ENCODE measurements around the gene GYPC.

GYPC gene

DNA sequence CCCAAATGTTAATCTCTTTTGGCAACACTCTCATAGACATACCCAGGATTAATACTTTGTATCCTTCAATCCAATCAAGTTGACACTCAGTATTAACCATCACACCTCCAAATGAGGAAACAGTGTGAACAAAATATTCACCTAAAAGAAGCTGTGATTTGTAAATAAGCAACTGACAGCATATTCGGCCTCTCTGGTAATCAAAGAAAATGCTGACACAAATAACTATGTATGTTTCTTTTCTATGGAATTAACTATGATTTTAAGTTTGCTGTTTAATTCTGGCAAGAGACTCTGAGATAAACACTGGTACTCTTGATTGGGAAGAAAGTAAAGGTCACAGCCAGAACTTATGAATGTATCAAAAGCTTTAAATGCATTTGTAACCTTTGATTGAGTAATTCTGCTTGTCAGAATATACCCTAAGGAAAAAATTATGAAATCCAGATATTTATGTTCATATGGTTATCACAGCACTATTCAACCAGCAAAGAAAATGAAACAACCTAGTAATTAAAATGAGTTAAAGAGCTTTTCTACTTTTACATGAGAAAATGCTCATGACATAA is 3.6 kb upstream of the GYPC start:
- no peak for DNase-seq

DNA sequence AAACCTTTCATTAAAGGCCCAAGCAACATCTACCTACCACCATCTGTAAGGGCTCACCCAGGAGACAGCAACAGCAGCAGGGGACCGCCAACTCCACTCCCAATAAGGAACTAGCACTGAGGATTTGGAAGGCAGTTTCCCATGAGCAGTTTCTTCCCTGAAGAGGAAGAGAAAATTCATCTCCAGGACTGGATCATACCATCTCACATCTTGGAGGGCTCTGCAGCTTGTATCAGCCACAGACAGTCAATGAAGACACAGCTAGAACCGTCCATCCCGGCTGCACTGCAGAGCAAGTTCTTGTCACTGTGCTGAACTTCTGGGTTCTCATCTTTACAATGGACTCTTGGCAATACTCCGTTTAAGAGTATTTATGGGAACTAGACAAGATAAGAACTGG is 2.8 kb upstream of the GYPC start:
- DNase-seq: no peak

DNA sequence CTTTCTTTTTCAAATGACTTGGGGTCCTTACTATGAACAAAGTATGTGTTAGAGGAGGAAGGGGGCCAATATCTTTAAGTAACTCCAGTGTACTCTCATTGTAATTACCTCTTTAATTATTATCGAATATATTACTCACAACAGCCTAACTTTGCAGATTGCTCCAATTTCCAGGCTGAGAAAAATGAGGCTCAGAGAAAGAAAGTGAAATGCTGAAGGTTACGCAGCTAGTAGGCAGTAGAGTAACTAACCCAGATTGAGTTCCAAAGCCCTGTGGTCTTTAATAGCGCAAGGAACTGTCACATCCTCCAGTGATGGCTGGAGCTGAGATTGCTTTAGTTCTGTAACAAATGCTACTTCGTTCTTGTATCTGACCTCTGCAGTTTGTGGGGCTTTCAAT is 2.2 kb upstream of the GYPC start:
- DNase-seq: no peak

DNA sequence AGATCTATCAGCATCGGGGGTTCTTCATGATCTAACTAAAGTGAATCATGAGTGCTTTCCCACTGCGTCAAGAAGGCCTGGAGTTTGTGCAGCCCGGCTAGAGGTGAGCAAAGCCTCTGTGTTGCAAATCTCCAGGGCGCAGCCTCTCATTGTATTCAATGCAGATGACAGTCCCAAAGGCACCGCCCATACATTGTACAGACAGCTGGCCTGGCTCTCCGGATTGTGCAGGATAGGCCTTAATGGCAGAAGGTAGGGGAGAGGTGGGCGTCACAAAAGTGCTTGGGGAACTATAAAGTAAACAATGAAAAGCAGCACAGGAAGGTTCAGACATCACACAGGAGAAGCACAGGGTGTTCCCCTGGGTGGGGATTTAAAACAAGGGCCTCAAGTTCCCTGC is 907 bp upstream of the GYPC start:
- DNase-seq: no peak

DNA sequence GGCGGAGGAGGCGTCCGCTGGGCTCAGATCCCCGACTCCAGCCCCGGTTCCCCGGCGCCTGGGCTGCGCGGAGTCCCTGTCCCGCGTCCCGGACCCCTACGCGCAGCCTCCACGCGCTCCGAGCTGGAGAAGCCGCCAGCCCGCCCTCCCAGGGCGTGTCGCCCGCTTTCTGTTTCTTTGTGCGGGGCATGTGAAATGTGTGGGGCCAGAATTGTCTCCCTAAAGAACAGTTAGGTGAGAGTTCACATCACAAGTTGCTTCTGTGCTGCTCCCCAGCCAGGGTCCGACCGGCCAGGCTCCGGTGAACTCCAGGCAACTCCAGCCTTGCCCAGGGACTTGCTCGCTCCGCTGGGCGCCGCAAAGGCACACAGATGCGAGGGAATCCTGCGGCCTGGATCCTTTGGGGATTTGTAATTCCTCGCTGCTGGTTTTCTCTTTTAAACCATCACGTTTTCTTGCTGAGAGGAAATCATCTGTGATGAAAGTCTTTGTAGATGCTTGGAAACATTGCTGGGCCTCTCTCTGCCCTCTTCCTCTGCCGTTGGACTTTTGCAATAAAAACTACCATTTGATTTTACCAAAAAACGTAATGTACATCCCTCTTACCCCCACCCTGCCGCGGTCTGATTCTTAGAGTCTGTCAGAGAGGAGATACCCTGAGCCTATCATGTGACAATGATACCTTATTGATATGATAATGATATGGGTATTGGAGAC is 631 bp downstream of the GYPC start:
- DNase-seq: no peak

DNA sequence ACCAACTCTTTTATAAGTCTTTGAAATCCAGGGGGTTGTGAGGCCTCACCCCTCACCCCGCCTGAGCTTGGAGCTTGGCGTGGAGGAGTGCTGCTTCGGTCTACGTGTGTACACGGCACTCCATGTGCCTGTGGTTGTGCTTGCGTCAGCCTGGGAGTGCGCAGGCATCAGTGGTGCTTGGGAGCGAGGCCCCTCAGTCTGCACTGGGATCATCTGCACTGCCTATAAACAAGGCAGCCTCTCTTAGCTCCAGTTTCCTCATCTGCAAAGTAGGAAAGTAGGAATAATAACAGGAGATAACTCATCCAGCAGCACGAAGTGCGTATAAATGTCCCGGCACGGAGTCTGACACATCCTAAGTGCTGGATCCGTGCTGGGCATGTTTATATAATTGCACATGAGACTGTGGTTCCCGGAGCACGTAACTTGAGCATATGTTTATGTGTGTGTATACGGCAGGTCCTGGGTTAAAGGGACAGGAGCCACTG is 1.2 kb downstream of the GYPC start:
- DNase-seq: peak; percentile 10

DNA sequence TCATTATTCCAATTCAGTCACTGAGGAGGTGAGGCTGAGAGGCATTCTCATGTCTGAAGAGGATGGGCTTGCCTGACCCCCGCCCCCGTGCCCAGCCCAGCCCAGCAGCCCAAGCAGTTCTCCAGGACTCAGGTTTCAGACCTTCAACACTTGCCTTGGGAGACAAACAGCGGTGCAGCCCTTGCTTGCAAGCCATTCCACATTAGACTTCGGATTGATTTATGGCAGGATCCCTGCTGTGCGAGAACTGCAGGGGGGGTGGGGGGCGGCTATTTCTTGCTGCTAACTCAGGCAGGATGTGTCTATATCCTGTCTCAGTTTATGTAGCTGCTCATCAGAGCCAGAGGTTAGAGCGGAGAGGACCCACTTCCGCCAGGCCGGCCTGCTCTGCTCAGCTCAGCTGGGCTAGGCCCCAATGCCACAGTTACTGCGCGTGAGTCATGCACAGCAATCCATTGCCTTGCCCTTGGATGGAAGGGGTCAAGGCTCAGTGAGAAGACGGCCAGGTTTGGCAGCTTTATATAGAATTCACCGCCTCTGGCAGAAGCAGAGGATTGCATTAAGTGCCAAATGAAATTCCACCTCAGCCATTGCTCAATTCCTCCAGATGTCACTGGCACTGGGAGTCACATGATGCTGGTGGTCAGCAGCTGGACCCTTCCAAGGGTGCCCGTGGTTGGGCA is 1.8 kb downstream of the GYPC start:
- DNase-seq: no peak

DNA sequence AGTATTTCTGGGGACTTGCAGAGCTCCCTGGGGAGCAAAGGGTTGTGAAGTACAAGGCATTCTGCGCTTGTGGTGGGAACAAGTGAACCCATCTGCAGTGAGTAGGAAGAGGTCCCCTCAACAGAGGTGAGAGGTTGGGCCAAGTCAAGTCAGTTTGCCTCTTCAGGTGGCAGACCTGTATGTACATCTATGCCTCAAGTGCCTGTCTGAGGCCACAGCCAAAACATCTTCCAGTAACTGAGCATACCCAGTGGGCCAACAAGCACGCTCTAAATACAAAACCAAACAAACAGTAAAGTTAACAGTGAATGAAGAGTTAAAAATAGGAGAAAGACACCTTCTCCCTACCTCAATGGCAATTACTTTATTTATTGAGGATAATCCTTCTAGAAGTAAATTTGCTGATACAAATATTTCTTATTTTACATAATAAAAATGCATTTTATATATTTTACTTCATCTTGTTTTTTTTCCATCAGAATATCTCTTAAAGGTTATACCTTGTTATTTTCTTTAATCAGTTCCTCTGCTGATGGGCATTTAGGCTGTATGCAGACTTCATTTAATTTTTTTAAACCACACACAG is 2.5 kb downstream of the GYPC start:
- DNase-seq: no peak

DNA sequence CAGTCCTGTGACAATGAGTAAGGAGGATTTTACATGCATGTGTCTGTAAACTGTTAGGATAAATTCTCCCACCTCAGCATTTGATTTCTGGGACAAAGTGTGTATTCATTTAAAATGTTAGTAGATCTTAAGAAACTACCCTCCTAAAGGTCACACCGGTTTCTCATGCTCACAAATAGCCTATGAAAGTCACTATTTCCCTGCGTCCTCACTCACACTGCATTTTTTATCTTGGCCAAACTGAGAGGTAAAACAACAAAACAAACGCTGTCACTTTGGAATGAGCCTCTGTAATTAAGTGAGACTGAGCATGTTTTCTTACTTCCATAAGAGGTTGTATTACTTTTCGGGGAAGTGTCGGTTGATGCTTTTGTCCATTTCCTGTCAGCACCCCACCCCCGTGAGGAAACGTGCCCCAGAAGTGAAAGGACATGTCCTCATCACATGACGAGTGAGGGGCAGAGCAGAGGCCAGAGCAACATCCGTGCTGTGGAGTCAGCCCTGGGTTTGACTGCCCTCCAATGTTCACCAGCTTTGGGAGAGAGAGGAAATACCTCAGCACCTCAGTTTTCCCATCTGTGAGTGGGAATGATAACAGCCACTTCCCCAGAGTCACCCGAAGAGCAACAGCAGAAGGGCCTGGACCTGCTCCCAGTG is 3.1 kb downstream of the GYPC start:
- no peak for DNase-seq

DNA sequence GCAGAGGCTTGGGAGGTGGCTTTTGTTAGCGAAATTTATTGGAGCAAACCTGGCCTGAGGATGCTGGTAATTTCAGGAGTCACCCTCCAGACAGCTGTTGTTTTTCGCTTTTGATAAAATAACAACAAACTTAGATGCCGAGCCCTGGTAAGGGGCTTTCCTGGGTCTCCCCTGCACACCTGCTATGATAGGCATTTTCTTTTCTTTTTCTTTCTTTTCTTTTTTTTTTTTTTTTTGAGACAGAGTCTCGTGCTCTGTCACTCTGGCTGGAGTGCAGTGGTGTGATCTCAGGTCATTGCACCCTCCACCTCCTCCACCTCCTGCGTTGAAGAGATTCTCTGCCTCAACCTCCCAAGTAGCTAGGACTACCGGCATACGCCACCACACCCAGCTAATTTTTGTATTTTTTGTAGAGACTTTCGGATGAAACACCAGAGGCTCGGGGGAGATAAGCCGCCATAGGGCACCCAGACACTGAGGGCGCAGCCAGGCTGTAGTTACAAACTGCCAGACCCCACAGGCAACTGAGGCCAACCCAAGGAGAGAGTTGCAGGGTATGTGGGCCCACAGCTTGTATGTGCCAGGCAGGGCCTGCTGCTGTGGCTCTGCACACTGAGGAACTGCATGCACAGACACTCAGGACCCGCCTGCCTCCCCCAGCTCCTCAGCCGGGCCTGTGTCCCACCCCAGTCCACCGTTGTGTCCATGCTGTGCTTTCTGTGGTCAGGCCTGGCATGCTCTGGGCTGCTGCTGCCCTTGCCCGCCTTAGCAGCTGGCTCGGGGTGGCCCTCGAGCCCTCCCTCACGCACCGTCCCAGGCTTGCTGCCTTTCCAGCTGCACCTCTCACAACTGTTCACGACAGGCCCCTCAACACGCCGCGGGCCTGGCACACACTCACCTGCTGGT is 3.9 kb downstream of the GYPC start:
- no peak for DNase-seq

DNA sequence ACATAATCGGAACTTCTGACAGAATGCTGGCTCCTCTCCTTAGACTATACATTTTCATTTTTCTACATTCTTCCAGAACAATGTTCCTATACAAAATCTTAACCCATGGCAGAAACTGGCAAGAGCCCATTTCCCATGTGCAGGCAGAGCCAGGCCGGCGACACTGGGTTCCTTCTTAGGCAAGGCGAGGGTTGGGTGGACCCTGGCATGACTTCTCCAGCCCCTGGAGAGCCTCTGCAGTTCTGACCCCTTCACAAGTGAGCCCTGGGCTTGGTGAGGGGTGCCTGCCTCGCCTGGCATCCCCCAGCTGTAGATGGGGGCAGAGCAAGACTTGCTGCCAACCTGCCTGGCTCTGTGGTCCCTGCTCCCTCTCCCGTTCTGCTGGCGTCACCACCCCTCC is 5.0 kb downstream of the GYPC start:
- DNase-seq: no peak

DNA sequence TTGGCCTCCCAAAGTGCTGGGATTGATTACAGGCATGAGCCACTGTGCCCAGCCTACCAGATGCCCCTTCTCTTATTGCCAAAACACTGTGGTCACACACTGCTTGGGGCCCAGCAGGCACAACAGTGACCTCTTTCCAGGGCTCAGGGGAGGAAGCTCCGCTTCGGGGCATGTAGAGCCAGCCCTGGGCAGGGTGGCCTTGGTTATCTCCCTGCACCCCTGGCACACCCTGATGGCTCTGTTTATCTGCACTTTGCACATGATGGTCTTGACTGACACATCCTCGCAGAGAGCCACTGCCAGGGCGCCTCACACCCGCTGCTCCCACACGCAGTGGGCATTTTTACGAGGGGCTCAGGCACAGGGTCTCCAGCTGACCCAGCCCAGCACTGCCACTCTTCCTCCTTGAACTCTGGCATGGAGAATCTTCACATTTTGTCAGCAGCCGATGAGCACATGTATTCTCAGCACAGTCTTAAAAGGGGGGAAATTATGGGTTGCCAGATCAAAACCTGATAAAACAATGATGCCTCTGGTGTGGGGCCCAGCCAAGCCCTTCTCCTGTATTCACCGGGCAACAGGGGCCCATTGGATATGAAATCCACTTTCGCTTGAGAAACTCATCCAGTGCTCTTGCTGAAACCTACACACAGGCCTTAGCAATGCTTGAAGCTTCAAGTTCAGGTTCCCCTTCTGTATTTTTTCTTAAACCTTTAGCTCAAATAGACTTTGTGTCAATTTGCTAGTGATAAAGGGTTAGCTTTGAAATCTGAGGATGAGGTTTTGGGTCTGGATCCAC is 5.9 kb downstream of the GYPC start:
- DNase-seq: no peak

DNA sequence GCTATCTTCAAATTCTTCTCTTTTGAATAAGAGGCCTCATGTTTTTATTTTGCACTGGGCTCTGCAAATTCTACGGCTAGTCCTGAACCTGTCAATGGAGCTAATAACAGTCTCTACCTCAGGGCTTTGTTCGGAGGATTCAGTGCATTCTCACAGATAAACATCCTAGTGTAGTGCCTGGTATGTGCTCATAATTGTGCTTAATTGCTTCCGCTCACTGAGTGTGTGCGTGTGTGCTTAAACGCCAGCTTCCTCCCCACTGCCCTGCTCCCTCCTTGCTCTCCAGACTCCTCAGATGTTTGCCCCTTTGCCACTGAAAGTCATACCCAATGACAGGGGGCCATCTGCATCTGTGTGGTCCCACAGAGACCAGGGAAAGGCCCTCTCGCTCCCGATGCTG is 6.7 kb downstream of the GYPC start:
- DNase-seq: no peak

DNA sequence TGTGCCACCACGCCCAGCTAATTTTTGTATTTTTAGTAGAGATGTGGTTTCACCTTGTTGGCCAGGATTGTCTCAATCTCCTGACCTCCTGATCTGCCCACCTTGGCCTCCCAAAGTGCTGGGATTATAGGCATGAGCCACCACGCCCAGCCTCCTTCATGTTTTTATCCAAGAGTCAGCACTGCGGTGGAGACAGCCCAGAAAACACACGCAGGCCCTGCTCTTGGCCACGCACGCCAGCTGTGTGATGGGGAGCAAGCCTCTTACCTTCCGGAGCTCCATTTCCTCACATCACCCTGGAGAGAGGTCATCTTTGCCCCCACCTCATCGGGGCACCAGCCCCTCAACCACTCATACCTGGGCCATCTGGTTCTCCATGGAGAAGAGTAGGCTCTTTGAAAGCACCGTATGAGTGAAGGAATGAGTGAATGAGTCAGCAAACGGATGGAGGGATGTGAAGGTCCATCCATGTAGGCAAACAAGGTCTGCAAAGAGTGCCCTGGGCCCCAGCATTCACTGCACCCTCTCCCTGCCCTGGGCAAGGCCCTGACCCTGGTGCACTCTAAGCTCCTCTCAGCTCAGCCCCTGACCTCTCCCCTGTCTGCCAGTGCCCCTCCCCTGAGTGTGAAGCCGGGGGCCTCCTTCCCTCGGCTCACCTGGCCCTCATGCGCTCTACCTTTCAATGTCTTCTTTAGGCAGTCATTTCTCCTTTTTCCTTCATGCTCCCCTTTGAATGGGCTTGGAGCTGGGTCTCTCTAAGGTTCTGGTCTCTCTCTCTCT is 7.4 kb downstream of the GYPC start:
- DNase-seq: no peak

DNA sequence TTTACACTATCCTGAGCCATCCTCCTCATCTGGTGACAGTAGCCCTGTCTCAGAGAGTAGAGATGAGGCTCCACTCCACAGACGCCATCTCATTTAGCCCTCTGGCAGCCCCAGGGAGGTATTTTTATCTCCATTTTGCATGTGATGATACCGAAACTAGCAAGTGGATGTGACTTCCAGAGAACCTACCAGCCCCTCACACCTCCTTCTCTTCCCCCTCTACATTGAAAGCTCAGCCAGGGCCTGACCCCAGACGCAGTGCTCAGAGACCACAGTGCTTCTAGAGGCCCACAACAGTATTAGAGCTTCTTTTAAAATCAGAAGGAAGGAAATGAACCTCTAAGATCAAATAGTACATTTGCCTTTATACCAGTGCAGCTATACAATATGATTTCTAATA is 8.3 kb downstream of the GYPC start:
- no peak for DNase-seq

DNA sequence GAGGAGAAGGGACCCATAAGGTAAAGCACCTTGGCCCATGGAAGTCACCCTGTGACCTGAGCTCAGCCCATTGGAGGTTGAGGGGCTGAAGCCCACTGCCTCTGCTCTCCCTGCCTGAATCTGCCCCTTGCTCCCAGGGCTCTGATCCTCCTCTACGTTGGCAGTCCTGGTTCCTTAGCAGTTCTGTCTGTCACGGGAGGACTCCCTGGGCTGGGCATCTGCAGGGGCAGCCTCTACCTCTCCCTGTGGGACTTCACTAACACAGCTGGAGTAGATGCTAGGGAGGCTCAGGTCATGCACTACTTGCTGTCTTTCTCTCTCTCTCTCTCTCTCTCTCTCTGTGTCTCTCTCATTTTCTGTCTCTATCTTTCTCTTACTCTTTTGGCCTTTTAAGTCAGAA is 8.7 kb downstream of the GYPC start:
- no peak for DNase-seq

DNA sequence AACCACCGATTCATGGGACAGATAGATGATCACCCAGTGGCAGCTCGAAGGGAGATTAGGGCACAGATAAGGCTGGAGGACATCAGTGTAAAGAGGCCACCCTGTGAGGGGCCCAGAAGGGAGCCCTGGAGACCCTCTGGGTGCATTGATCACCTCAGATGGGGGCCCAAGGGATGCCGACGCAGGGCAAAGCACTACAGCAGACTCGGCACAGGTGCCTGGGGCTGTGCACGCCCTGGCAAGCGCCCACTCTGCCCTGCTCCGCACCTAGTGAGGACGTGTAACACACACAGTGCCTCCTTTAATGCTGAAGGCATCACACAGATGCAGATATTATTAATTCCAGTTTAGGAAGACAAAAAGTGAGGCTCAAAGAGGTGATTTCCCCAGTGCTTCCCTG is 9.5 kb downstream of the GYPC start:
- no peak for DNase-seq

DNA sequence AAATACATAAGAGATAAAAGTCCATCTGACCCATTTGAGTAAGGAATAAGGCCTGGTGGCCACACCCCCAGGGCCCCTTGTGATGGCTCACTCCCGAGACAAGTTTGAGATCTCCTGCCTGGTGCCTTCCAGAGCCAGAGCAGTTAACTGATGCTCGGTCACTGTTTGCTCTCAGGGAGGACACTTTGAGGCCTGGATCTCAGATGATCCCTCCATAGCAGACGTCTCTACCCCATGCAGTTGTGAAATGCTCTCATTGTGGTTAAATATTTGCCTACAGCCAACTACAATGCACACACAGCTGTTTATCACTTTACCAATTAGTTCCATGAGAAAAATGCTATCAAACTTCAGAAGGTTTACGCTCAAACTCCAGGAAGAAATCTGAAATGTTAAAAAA is 12.3 kb downstream of the GYPC start:
- no peak for DNase-seq

DNA sequence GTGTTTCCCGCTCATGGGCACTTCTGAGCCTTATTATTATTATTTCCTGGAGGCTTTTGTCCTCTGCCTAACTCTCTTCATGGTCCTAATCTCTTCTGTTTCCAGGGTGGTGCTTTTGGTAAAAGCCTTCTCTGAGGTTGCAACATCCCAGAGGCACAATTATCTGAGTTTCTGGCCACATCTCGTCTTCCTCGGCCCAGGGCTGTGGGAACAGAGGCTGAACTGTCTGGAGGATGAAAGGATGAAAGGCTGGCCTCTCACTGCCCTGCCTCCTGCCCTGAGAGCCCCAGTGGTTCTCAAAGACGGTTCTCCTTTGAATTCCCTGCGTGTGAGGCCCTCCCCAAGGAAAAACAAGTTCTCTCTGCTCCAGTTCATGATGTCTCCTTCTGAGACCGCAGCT is 13.8 kb downstream of the GYPC start:
- no peak for DNase-seq

DNA sequence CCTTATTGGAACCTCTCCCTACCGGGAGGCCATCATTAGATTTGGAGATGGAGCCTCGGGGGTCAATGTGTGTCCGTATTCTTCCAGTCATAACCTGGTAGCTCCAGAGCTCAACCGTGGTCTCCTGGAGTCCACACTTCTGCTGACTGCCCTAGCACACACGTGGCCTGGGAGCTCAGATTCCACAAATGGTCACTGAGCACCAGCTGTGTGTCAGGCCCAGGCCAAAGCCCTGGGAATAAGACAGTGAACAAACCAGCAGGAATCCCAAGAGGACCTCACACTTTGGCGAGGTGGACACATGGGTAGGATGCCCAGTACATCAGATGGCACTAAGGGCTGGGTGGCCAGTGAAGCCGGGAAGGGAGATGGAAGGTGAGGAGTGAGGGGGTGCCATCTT is 15.5 kb downstream of the GYPC start:
- DNase-seq: no peak

Data from DMS 273 treated with DMSO at 0.1 percent for 48 hours (cell line).